Trophoblast cell (in vitro differentiated cells and primary cell): Measurements from ENCODE around the gene SLC24A4.

Source experiments
- DNase-seq, 2 donors: peaks; one replicate each; pipeline ENCODE4 v3.0.0-alpha.2; 2016
- H2AFZ ChIP-seq: 2 replicates; pipeline ENCODE4 v1.6.1; 2013; ENCODE audit warnings: low read length, moderate library complexity, mild to moderate bottlenecking; ENCODE audit not compliant: insufficient read depth, poor library complexity
- H2AK5ac ChIP-seq: 2 replicates; pipeline ENCODE4 v1.6.1; 2013; ENCODE audit warnings: mild to moderate bottlenecking, low read length
- H2BK120ac ChIP-seq: 2 replicates; pipeline ENCODE4 v1.6.1; 2013; ENCODE audit warnings: low read length, mild to moderate bottlenecking, moderate library complexity; ENCODE audit not compliant: insufficient read depth, poor library complexity
- H2BK12ac ChIP-seq: 2 replicates; pipeline ENCODE4 v1.6.1; 2013; ENCODE audit warnings: mild to moderate bottlenecking, low read length, moderate library complexity
- H2BK5ac ChIP-seq: 2 replicates; pipeline ENCODE4 v1.6.1; 2013; ENCODE audit warnings: low read length, low read depth, moderate library complexity, mild to moderate bottlenecking; ENCODE audit not compliant: poor library complexity
- H3K14ac ChIP-seq: 2 replicates; pipeline ENCODE4 v1.6.1; 2013; ENCODE audit warnings: mild to moderate bottlenecking, low read length
- H3K18ac ChIP-seq: 2 replicates; pipeline ENCODE4 v1.6.1; 2013; ENCODE audit warnings: mild to moderate bottlenecking, low read length
- H3K23ac ChIP-seq: 2 replicates; pipeline ENCODE4 v1.6.1; 2013; ENCODE audit warnings: low read length
- H3K27ac ChIP-seq: 2 replicates; pipeline ENCODE4 v1.5.1; 2013; ENCODE audit warnings: low read depth, mild to moderate bottlenecking, inconsistent platforms, low read length, moderate library complexity
- H3K27me3 ChIP-seq: 2 replicates; pipeline ENCODE4 v1.6.1; 2013; ENCODE audit warnings: inconsistent platforms, mild to moderate bottlenecking, low read length, moderate library complexity; ENCODE audit not compliant: insufficient read depth
- H3K36me3 ChIP-seq, 2 experiments: 1 replicate in 1 of 2; 2 replicates in 1 of 2; pipeline ENCODE4 v1.6.1; 2013; ENCODE audit warnings: low read length in 2 of 2, mild to moderate bottlenecking in 2 of 2, moderate library complexity in 1 of 2; ENCODE audit not compliant: insufficient read depth in 2 of 2, control insufficient read depth in 1 of 2
- H3K4ac ChIP-seq: 2 replicates; pipeline ENCODE4 v1.6.1; 2013; ENCODE audit warnings: low read depth, mild to moderate bottlenecking, low read length, moderate library complexity
- H3K4me1 ChIP-seq, 2 experiments: 1 replicate in 1 of 2; 2 replicates in 1 of 2; pipeline ENCODE4 v1.6.1; 2013; ENCODE audit warnings: low read length in 2 of 2, mild to moderate bottlenecking in 2 of 2, moderate library complexity in 1 of 2; ENCODE audit not compliant: insufficient read depth in 2 of 2, control insufficient read depth in 1 of 2
- H3K4me2 ChIP-seq: 2 replicates; pipeline ENCODE4 v1.6.1; 2013; ENCODE audit warnings: inconsistent platforms, mild to moderate bottlenecking, low read length, moderate library complexity
- H3K4me3 ChIP-seq: 2 replicates; pipeline ENCODE4 v1.5.1; 2013; ENCODE audit warnings: mild to moderate bottlenecking, low read depth, low read length, inconsistent platforms
- H3K79me1 ChIP-seq: one replicate; pipeline ENCODE4 v1.6.1; 2013; ENCODE audit warnings: low read length
- H3K79me2 ChIP-seq: 2 replicates; pipeline ENCODE4 v1.6.1; 2013; ENCODE audit warnings: low read length, mild to moderate bottlenecking; ENCODE audit not compliant: control insufficient read depth, insufficient read depth, poor library complexity
- H3K9ac ChIP-seq: 2 replicates; pipeline ENCODE4 v1.6.1; 2013; ENCODE audit warnings: mild to moderate bottlenecking, low read length
- H3K9me3 ChIP-seq: 2 replicates; pipeline ENCODE4 v1.6.1; 2013; ENCODE audit warnings: low read depth, mild to moderate bottlenecking, control low read depth, inconsistent platforms, low read length; ENCODE audit not compliant: insufficient read depth
- H4K12ac ChIP-seq: 2 replicates; pipeline ENCODE4 v1.6.1; 2013; ENCODE audit warnings: low read depth, mild to moderate bottlenecking, low read length, moderate library complexity
- H4K8ac ChIP-seq: 2 replicates; pipeline ENCODE4 v1.6.1; 2013; ENCODE audit warnings: low read depth, mild to moderate bottlenecking, low read length, moderate library complexity
- H4K91ac ChIP-seq: one replicate; pipeline ENCODE4 v1.6.1; 2013; ENCODE audit warnings: low read depth, mild to moderate bottlenecking, low read length, moderate library complexity
- WGBS: extraction: QIAGEN DNeasy Blood & Tissue Kit; methylation state at CpG from one replicate; pipeline ENCODE4 v1.1.7; 2013; ENCODE audit warnings: missing lambda C conversion rate; ENCODE audit not compliant: insufficient read length, insufficient coverage; ENCODE audit errors: extremely low coverage; 5-methylcytosine and 5-hydroxymethylcytosine counted together

The SLC24A4 gene

DNA sequence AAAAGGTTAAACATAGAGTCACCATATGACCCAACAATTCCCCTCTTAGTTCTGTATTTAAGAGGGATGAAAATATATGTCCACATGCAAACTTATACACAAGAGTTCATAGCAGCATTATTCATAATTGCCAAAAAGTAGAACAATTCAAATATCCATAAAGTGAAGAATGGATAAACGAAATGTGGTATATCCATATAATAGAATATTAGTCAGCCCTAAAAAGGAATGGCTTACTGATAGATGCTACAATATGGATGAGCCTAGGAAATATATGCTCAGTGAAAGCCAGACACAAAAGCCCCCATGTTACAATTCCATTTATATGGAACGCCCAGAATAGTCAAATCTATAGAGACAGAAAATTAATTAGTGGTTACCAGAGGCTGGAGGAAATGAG is 146.6 kb downstream of the SLC24A4 start:
- no peak overlapping the region for H2AFZ ChIP-seq
- WGBS = no CpG with 5 or more reads among the region's 2 CpGs

DNA sequence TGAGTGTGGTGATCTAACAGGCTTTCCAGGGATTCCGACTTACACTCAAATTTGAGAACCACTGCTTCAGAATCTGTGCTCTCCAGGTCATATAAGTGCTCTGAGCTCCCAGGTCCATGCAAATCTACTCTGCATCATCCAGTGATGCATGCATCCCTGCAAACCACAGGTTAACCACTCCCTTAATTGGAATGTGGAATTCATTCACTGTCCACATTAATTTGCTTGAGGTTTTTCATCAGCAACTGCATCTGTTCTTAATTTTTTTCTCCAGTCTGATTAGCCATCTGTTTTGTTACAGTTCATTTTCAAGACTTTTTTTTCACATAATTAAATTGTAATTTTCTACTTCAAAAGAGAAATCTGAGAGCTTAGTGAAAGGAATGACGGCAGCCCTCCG is 147.2 kb downstream of the SLC24A4 start:
- no peak overlapping the region for H3K9ac ChIP-seq
- H3K18ac ChIP-seq = no peak overlapping the region
- no peak overlapping the region for H2AK5ac ChIP-seq
- no peak overlapping the region for H3K4me3 ChIP-seq
- no peak for DNase-seq
- H4K8ac ChIP-seq = no peak overlapping the region
- H4K91ac ChIP-seq = no peak overlapping the region
- H3K4me2 ChIP-seq = no peak overlapping the region
- H3K27me3 ChIP-seq = no peaks in the 10 kb centered on the region
- peaks cover 4% of the 10 kb centered on the region for H3K9me3 ChIP-seq
- no peaks in the 10 kb centered on the region for H3K79me2 ChIP-seq
- H3K14ac ChIP-seq = no peak overlapping the region
- H4K12ac ChIP-seq = no peak overlapping the region
- H2BK120ac ChIP-seq = no peak overlapping the region
- H2BK5ac ChIP-seq = no peak overlapping the region
- WGBS = no CpG with 5 or more reads among the region's 3 CpGs
- H3K36me3 ChIP-seq = no peaks in the 10 kb centered on the region
- H3K79me1 ChIP-seq = peaks cover 6% of the 10 kb centered on the region
- H3K4ac ChIP-seq = no peak overlapping the region
- peaks cover 2 to 5% of the 10 kb centered on the region in 2 experiments for H3K4me1 ChIP-seq
- no peak overlapping the region for H2BK12ac ChIP-seq
- no peak overlapping the region for H2AFZ ChIP-seq
- H3K27ac ChIP-seq = no peak overlapping the region
- no peak overlapping the region for H3K23ac ChIP-seq

More for the DNA sequence above, 146.6 kb downstream of the SLC24A4 start:
- Histone ChIP-seq H3K27me3 (no peaks in the 10 kb centered on the region), H3K18ac (no peak overlapping the region), H3K4me3 (no peak overlapping the region), H2BK12ac (no peak overlapping the region), H3K9ac (no peak overlapping the region), H3K14ac (no peak overlapping the region), H2BK120ac (no peak overlapping the region), H4K91ac (no peak overlapping the region), H3K36me3 (no peaks in the 10 kb centered on the region), H3K4ac (no peak overlapping the region), H3K4me2 (no peak overlapping the region), H3K9me3 (peaks cover 4% of the 10 kb centered on the region), H3K79me1 (peaks cover 6% of the 10 kb centered on the region), H4K12ac (no peak overlapping the region), H4K8ac (no peak overlapping the region), H3K79me2 (no peaks in the 10 kb centered on the region), H2AK5ac (no peak overlapping the region), H3K23ac (no peak overlapping the region), H3K4me1 (peaks cover 2 to 5% of the 10 kb centered on the region in 2 experiments), H3K27ac (no peak overlapping the region), H2BK5ac (no peak overlapping the region)
- DNase-seq = no peak

DNA sequence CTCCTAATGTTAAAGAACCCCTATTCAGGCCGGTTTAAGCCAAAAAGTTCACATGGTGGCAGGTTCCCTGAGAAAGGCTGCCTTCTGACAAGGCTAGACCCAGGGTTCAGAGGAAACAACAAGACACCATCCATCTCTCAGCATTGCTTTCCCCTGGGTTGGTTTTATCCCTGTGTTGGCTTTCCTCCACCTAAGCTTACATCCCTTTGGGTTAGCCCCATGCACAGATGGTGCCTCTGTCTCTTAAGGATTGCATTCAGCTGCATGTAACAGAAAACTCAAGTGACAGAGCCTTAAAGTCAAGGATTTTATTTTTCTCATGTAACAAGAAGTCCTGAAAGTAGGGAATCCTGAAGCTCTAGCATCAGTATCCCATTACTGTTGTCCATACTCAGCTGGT is 147.8 kb downstream of the SLC24A4 start:
- Histone ChIP-seq H3K23ac (no peak overlapping the region), H3K14ac (no peak overlapping the region), H3K27ac (no peak overlapping the region), H3K79me2 (no peaks in the 10 kb centered on the region), H4K12ac (no peak overlapping the region), H3K4ac (no peak overlapping the region), H2AFZ (no peak overlapping the region), H2AK5ac (no peak overlapping the region), H3K36me3 (no peaks in the 10 kb centered on the region), H3K4me2 (no peak overlapping the region), H4K91ac (no peak overlapping the region), H4K8ac (no peak overlapping the region), H3K18ac (no peak overlapping the region), H3K4me3 (no peak overlapping the region), H3K27me3 (no peaks in the 10 kb centered on the region), H3K9me3 (peaks cover 4% of the 10 kb centered on the region), H3K9ac (no peak overlapping the region), H2BK5ac (no peak overlapping the region), H2BK120ac (no peak overlapping the region), H2BK12ac (no peak overlapping the region), H3K4me1 (peaks cover 2 to 5% of the 10 kb centered on the region in 2 experiments), H3K79me1 (peaks cover 6% of the 10 kb centered on the region)
- WGBS = no CpG with 5 or more reads among the region's 1 CpG
- DNase-seq = no peak

DNA sequence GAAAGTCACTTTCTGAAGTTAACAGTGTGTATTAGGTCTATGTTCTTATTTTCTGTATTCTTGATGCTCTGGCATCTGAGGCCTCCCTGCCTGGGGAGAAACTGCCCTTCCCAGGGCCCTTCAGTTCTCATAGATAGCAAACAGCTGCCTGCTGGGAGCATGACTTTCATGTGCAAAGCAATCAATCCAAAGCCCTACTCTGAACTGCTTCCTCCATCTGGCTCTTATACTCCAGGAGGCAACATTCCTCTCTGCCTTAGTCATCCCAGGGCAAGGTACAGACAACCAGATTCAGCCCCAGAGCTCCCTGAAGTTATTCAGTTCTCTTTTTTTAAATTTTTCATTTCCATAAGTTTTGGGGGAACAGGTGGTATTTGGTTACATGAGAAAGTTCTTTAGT is 149.0 kb downstream of the SLC24A4 start:
- H3K9ac ChIP-seq = no peak overlapping the region
- peaks cover 4% of the 10 kb centered on the region for H3K9me3 ChIP-seq
- H2AK5ac ChIP-seq = no peak overlapping the region
- no peaks in the 10 kb centered on the region for H3K36me3 ChIP-seq
- no peak overlapping the region for H2AFZ ChIP-seq
- peak overlapping the region; percentile 34 for H3K27ac ChIP-seq
- H2BK120ac ChIP-seq = no peak overlapping the region
- H3K27me3 ChIP-seq = no peaks in the 10 kb centered on the region
- no peak overlapping the region for H3K4me2 ChIP-seq
- H4K12ac ChIP-seq = no peak overlapping the region
- H3K4me1 ChIP-seq = peaks cover 2 to 5% of the 10 kb centered on the region in 2 experiments
- H3K4me3 ChIP-seq = no peak overlapping the region
- no peak overlapping the region for H2BK5ac ChIP-seq
- no peak overlapping the region for H4K8ac ChIP-seq
- no peak overlapping the region for H3K18ac ChIP-seq
- no peak overlapping the region for H3K23ac ChIP-seq
- no peak overlapping the region for H2BK12ac ChIP-seq
- DNase-seq = peak in 1 of 2 donors; percentile 62
- peaks cover 6% of the 10 kb centered on the region for H3K79me1 ChIP-seq
- no peak overlapping the region for H3K4ac ChIP-seq
- no peaks in the 10 kb centered on the region for H3K79me2 ChIP-seq
- H3K14ac ChIP-seq = no peak overlapping the region
- no peak overlapping the region for H4K91ac ChIP-seq
